ENCODE data around the gene SH2B3.

- TF ChIP-seq CTCF (conservative IDR thresholded peaks at IDR 0.05; ENCODE audit: low read length) (no peak), EZH2phosphoT487 (IDR thresholded peaks at IDR 0.05; ENCODE audit: borderline replicate concordance) (no peak)
These were observed 24.2 kb downstream of the SH2B3 start for GRCh38 chr12:111429828-111430432.
